MM.1S (cell line): ENCODE data around the gene RUNX1.

Source experiments
- EZH2 ChIP-seq: fragments of 300-600 bp; sonication (generic); optimal IDR thresholded peaks from 2 replicates; pipeline ENCODE3; 2017; ENCODE audit warnings: low read depth, mild to moderate bottlenecking, antibody characterized with exemption, low read length, mixed read lengths
- TF ChIP-seq, protein P1 (sequence below): fragments of 300-600 bp; sonication (generic); IDR thresholded peaks from 2 replicates; pipeline ENCODE4 v1.5.1; 2016; ENCODE audit warnings: antibody characterized with exemption, low read length, mixed read lengths

DNA sequence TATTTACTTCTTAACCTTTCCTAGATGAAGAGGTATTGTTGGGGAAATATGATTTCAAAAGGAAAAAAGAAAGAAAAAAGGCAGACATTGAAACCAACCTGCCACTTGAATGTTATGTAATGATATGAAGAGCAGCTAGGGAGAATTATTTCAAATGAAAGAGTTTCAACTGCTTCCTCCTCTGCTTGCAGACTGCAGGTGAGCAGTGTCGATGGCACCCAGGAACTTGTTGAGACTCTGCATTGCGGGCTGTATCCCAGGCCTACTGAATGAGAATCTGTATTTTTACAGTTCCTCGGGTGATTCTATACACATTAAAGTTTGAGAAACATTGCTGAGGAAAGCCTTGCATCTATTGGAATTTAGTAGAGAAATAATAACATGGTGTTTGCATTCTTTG is 3.7 kb upstream of the RUNX1 start:
- TF ChIP-seq, protein P1, sequence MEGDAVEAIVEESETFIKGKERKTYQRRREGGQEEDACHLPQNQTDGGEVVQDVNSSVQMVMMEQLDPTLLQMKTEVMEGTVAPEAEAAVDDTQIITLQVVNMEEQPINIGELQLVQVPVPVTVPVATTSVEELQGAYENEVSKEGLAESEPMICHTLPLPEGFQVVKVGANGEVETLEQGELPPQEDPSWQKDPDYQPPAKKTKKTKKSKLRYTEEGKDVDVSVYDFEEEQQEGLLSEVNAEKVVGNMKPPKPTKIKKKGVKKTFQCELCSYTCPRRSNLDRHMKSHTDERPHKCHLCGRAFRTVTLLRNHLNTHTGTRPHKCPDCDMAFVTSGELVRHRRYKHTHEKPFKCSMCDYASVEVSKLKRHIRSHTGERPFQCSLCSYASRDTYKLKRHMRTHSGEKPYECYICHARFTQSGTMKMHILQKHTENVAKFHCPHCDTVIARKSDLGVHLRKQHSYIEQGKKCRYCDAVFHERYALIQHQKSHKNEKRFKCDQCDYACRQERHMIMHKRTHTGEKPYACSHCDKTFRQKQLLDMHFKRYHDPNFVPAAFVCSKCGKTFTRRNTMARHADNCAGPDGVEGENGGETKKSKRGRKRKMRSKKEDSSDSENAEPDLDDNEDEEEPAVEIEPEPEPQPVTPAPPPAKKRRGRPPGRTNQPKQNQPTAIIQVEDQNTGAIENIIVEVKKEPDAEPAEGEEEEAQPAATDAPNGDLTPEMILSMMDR, result no peak
- TF ChIP-seq EZH2, result no peak
